Kidney (tissue), 14 donors: ENCODE measurements around the gene GSAP. TPM values are rescaled to one million over a fixed set of nuclear protein-coding genes. Genes with fewer than 3 reads are reported as not detected.

ENCODE experiments used
- DNase-seq, 5 donors: peaks; one replicate each; pipeline ENCODE4 v3.0.0-alpha.2; 2013 to 2020
- FAIRE-seq: peaks from 2 replicates; lab custom pipeline; 2012; peaks lifted over from hg19 to GRCh38; lab: Jason Lieb, UNC
- H3K27ac ChIP-seq, 2 donors: one replicate each; pipeline ENCODE4 v1.7.0; 2013; ENCODE audit warnings: low read depth in 2 of 2, low read length in 2 of 2, inconsistent platforms in 1 of 2
- H3K27me3 ChIP-seq: one replicate; pipeline ENCODE4 v1.7.1; 2013; ENCODE audit warnings: low read length, inconsistent platforms; ENCODE audit not compliant: control insufficient read depth, insufficient read depth
- H3K36me3 ChIP-seq, 3 donors: one replicate each; pipeline versions ENCODE4 v1.7.0 to v1.7.1; 2013; ENCODE audit warnings: low read length in 3 of 3, control low read depth in 1 of 3, inconsistent platforms in 1 of 3; ENCODE audit not compliant: insufficient read depth in 3 of 3, control insufficient read depth in 2 of 3
- H3K4me1 ChIP-seq, 3 donors: one replicate each; pipeline versions ENCODE4 v1.7.0 to v1.7.1; 2013; ENCODE audit warnings: low read length in 3 of 3, inconsistent platforms in 1 of 3, low read depth in 1 of 3; ENCODE audit not compliant: control insufficient read depth in 2 of 3, insufficient read depth in 2 of 3
- H3K4me3 ChIP-seq, 3 donors: one replicate each; pipeline versions ENCODE4 v1.7.0 to v1.8.1; 2013; ENCODE audit warnings: low read length in 3 of 3, control low read depth in 1 of 3, inconsistent platforms in 1 of 3
- H3K9ac ChIP-seq, 3 donors: one replicate each; pipeline versions ENCODE4 v1.7.0 to v1.7.1; 2013; ENCODE audit warnings: low read length in 3 of 3, control low read depth in 1 of 3, inconsistent platforms in 1 of 3
- H3K9me3 ChIP-seq, 3 donors: one replicate each; pipeline versions ENCODE4 v1.7.0 to v1.7.1; 2013; ENCODE audit warnings: low read length in 3 of 3, control low read depth in 1 of 3, inconsistent platforms in 1 of 3; ENCODE audit not compliant: control insufficient read depth in 2 of 3, insufficient read depth in 1 of 3
- CTCF ChIP-seq: IDR thresholded peaks from 3 replicates; pipeline ENCODE4 v1.5.1; 2012; ENCODE audit warnings: mild to moderate bottlenecking, moderate library complexity, borderline replicate concordance; ENCODE audit not compliant: insufficient read depth; ENCODE audit errors: extremely low read depth
- intact Hi-C: fragments of 100-400 bp; cut with DNase I; formaldehyde crosslinking; loops from one replicate; pipeline ENCODE4 v1.11.1; 2022
- polyA plus RNA-seq: library from polyadenylated mRNA; stranded (reverse); fragments of 350-450 nt; fragmentation: Illumina TruSeq; extraction: RNeasy Lipid Tissue Mini Kit (QIAGEN cat#74804); gene quantifications from one replicate; pipeline ENCODE4 v1.2.3, GENCODE V29; 2014; ENCODE audit warnings: low read depth, low replicate concordance; ENCODE audit not compliant: insufficient read depth
- total RNA-seq: library from RNA; stranded (reverse); fragmentation: NEBNext Ultra II Directional; extraction: Animal tissue kit (Norgen Biotek cat#: 25700); gene quantifications from one replicate; pipeline ENCODE4 v1.2.1, GENCODE V29; 2021
- donor health status: control.
- donor health status: control.
- donor health status: control.
- donor health status: control.
- donor health status: control.
- donor health status: DM: yes; HTN: yes; CAD: no.
- donor health status: Normal renal cell carcinoma (clear cell type).

GSAP gene
- total and polyA plus RNA-seq, 2 donors from 2014 or later: 11.7 to 29.4 TPM

GRCh38 chr7:77461842-77462241 is 45.7 kb upstream of the GSAP start:
- Histone ChIP-seq H3K27ac (no peak overlapping the region), H3K36me3 (no peaks in the 10 kb centered on the region), H3K4me3 (no peak overlapping the region), H3K9ac (no peak overlapping the region), H3K27me3 (no peaks in the 10 kb centered on the region), H3K9me3 (no peaks in the 10 kb centered on the region), H3K4me1 (no peaks in the 10 kb centered on the region)
- intact Hi-C loops: no loop called here
- FAIRE-seq (no peak), DNase-seq (no peak)
- no peak for TF ChIP-seq CTCF

DNA sequence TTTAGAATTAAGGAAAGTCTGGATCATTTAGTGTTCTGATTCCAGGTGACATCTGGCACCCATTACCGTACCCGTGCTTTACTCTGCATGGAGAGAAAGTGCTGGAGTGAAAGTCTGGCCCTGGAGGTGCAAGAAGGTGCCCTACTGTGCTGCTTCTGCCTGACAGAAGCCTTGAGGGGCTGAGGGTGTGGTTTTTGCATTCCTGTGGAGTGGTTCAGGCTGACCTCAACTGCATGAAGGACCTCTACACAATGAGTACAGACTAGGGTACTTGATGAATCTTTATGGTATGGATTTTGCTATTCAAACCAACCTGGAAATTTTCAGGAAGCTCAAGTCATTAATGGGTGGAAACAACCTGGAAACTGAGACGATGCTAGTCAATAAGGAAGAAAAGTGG is 45.1 kb upstream of the GSAP start:
- Histone ChIP-seq H3K4me3 (no peak overlapping the region), H3K9me3 (no peaks in the 10 kb centered on the region), H3K4me1 (no peaks in the 10 kb centered on the region), H3K9ac (no peak overlapping the region), H3K27me3 (no peaks in the 10 kb centered on the region), H3K27ac (no peak overlapping the region), H3K36me3 (no peaks in the 10 kb centered on the region)
- intact Hi-C loops: no loop called here
- FAIRE-seq (no peak), DNase-seq (no peak)
- TF ChIP-seq CTCF: no peak

GRCh38 chr7:77460057-77460486 is 43.9 kb upstream of the GSAP start:
- H3K27ac ChIP-seq: no peak overlapping the region
- no peak overlapping the region for H3K4me3 ChIP-seq
- no peaks in the 10 kb centered on the region for H3K36me3 ChIP-seq
- intact Hi-C loops: no loop called here
- H3K9me3 ChIP-seq: no peaks in the 10 kb centered on the region
- H3K27me3 ChIP-seq: no peaks in the 10 kb centered on the region
- H3K9ac ChIP-seq: no peak overlapping the region
- peak; percentile 6 for TF ChIP-seq CTCF
- DNase-seq: no peak
- no peak for FAIRE-seq
- no peaks in the 10 kb centered on the region for H3K4me1 ChIP-seq

DNA sequence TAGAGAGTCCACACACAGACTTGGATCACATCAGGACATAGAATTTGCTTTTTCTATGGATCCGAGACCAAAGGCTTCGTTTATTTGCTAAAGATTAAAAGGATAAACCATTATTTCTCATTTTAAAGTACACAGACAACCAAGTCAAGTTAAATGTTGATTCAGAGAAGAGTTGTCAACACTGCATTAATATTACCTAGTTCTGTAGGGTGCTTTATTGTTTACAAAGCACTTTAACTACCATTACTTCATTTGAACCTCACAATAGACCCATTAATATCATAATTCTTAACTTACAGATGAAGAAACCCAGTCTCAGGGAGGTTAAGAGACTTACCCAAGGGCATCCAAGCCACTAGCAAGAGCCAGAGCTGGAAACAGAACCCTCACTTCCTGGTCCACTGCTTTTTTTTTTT is 43.2 kb upstream of the GSAP start:
- Histone ChIP-seq H3K4me3 (no peak overlapping the region), H3K9ac (no peak overlapping the region), H3K27me3 (no peaks in the 10 kb centered on the region), H3K9me3 (no peaks in the 10 kb centered on the region), H3K27ac (no peak overlapping the region), H3K4me1 (no peaks in the 10 kb centered on the region), H3K36me3 (no peaks in the 10 kb centered on the region)
- DNase-seq (no peak), FAIRE-seq (no peak)
- TF ChIP-seq CTCF: no peak
- intact Hi-C loops: no loop called here
